Fibroblast of skin of scalp (primary cell): ENCODE data around the gene NDC1.
"Not testable (repeated sequence)": the region's sequence is repeated elsewhere in the genome, so short reads cannot be mapped to it uniquely, and the experiment has no call there.

ENCODE experiments used
- DNase-seq: peaks from one replicate; pipeline ENCODE4 v3.0.0-alpha.2; 2013

NDC1 gene

DNA sequence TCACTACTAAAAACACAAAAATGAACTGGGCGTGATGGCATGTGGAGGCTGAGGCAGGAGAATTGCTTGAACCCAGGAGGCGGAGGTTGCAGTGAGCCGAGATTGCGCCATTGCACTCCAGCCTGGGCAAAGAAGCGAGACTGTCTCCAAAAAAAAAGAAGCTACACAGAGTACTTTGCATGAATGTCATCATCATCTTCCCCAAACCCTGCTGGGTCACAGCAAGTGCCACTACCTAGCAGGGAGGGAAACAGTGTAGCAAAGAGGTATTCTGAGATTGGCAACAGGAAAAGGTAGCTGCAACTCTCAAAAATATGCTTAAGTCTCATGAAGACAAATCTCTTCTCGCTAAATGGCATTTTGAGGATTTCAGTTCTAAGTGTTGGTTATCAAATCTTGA is 12.8 kb downstream of the NDC1 start:
- no peak for DNase-seq

GRCh38 chr1:53822931-53823330 is 15.2 kb downstream of the NDC1 start:
- DNase-seq, result no peak

DNA sequence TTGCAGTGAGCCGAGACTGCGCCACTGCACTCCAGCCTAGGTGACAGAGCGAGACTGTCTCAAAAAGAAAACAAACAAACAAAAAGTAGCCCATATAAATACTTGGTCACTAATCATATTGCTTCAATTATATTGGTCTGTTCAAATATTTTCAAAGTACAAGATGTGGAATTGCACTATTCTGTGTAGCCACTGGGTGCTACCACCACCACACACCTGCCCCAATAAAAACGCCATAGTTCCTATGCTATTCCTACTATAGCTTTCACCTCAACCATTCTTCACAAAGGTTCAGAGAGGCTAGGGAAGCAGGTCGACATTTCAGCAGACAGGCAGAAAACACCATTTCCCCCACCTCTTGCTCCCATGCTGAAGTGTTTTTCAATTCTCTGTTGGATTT is 16.7 kb downstream of the NDC1 start:
- DNase-seq, result no peak

GRCh38 chr1:53819387-53819786 is 18.7 kb downstream of the NDC1 start:
- no peak for DNase-seq

DNA sequence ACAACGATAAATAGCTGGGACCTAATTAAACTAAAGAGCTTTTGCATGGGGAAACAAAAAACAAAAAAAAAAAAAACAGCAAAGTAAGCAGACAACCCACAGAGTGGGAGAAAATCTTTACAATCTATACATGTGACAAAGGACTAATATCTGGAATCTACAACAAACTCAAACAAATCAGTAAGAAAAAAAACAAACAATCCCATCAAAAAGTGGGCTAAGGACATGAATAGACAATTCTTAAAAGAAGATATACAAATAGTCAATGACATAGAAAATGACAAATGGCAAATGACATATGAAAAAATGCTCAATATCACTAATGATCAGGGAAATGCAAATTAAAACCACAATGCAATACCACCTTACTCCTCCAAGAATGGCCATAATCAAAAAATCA is 21.5 kb downstream of the NDC1 start:
- not testable (repeated sequence) for DNase-seq

DNA sequence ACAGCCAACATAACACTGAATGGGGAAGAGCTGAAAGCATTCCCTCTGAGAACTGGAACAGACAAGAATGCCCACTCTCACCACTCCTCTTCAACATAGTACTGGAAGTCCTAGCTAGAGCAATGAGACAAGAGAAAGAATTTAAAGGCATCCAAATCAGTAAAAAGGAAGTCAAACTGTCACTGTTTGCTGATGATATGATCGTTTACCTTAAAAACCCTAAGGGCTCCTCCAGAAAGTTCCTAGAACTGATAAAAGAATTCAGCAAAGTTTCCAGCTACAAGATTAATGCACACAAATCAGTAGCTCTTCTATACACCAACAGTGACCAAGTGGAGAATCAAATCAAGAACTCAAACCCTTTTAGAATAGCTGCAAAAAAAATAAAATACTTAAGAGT is 22.6 kb downstream of the NDC1 start:
- DNase-seq, result not testable (repeated sequence)

- DNase-seq, result peak; percentile 20
These were observed 26.7 kb downstream of the NDC1 start for GRCh38 chr1:53811414-53811851.

- DNase-seq, result no peak
These were observed 27.6 kb downstream of the NDC1 start for GRCh38 chr1:53810497-53810896.

- DNase-seq, result no peak
These were observed 28.1 kb downstream of the NDC1 start for GRCh38 chr1:53810007-53810406.

- no peak for DNase-seq
These were observed 30.2 kb downstream of the NDC1 start for GRCh38 chr1:53807916-53808315.

DNA sequence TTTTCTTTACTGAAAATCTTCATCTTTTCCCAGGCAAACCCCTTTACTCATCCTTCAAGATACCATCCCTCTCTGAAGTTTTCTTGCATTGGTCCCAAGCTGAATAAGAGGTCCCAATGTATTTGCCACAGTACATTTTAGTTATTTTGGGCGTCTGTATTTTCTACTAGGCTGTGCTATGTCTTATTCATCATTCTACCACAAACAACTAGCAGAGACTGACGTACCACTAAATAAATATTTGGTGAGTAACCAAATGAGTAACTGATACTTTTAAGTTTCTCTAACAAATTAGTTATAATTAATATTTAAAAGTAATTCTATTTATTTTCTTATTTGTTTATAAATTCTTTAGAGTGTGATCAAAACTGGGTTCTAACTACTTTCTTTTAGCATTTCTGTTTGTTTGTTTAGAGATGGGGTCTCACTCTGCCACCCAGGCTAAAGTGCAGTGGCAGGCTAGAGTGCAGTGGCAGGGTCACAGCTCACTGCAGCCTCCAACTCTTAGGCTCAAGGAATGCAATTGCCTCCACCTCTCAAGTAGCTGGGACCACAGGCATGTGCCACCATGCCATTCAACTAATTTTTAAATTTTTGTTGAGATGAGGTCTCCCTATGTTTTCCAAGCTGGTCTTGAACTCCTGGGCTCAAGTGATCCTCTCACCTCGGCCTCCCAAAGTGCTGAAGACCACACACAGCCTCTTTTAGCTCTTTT is 33.1 kb downstream of the NDC1 start:
- DNase-seq, result no peak

- no peak for DNase-seq
These were observed 33.9 kb downstream of the NDC1 start for GRCh38 chr1:53804181-53804580.

GRCh38 chr1:53800621-53801020 is 37.5 kb downstream of the NDC1 start:
- no peak for DNase-seq

- no peak for DNase-seq
These were observed 39.0 kb downstream of the NDC1 start for GRCh38 chr1:53799141-53799540.

- DNase-seq, result no peak
These were observed 45.3 kb downstream of the NDC1 start for GRCh38 chr1:53792806-53793205.

- no peak for DNase-seq
These were observed 50.4 kb downstream of the NDC1 start for GRCh38 chr1:53787655-53788054.

GRCh38 chr1:53783056-53783455 is 55.0 kb downstream of the NDC1 start:
- DNase-seq, result peak; percentile 25

DNA sequence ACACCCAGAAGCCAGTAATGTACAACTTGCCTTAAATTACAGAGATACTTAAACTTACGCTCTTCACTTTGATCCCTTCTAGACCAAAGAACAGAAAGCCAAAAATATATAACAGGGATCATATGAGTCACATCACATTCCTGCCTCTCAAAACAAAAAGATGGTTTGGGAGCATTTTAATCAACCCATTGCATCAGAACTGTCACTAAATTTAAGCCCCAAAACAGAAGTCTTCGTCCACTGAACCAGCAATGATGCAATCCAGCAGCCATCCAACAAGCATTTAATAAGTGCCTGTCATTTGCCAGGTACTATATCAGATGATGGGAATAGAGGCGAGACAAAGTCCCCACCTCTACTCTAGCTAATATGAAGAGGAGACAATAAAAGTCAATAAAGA is 56.4 kb downstream of the NDC1 start:
- peak; percentile 92 for DNase-seq

- DNase-seq, result no peak
These were observed 60.8 kb downstream of the NDC1 start for GRCh38 chr1:53777272-53777671.

DNA sequence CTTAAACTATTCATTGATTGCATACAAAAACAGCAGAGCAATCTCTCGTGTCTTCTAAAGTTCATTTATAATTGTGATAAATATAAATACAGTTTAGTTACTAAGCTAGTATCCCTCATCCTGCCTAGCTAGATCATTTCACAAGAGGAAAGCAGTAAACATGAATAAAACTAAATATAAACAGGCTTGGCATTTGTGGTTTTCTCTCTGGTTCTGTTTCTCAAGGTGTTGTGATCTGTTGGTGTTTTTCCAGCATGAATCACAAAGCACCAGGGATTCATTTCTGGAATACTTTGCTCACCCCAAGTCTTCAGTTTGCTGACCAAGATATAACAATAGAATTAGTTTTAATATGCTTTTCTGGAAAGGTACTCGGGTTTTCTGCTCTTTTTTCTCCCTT is 66.4 kb downstream of the NDC1 start:
- peak; percentile 47 for DNase-seq

DNA sequence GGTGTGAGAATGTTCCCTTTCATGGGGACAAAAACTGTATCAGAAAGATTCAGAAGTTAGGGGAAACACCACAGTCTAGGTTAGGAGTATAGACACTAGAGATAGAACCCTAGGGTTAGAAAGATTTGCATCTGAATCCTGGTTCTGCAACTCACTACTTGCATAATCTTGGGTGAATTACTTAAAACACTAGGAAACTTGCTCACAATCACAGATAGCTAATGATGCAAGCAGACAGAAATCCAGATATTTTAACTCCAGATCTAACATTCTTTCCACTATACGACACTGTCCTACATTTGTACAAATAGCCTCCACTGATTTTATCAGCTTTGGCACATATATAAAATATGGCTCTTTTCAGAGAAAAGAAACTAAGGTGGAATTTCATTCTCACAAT is 68.3 kb downstream of the NDC1 start:
- DNase-seq, result peak; percentile 70

DNA sequence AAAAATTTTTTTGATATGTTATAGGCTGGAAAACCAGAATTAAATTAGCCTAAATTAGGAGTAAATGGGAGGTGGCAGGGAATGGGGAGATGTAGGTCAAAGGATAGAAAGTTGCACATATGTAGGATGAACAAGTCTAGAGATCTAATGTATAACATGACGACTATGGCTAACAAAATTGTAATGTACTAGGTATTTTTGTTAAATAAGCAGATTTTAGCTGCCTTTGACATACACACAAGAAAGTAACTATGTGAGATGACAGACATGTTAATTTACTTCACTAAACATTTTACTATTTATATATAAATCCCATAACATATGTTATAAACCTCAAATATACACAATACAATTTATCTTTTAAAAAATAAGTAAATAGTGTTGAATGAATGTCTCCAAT is 68.9 kb downstream of the NDC1 start:
- no peak for DNase-seq

DNA sequence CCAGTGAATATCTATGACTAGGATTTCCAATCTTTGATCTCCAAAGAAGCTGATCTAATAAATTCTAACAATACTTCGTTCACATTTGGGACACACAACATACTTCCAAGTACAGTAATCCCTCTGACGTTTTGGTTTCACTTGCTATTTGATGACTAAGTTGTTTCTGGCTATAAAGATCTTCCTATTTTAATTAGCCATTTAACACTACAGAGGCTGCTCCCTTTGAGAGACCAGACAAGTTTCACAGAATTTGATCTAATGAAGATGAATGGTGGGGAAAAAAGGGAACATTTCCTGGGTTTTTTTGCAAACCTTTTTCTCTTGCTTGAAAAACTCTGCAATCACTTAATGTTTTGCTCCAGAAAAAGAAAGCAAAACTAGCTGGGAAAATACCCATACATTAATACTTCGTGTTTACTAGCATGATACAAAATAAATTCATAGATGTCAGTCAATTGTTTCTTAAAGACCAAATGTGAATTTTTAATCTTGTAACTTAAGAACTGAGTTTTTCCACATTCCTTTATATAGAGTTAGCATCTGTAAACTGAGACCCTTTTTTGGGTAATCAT is 71.2 kb downstream of the NDC1 start:
- peak; percentile 63 for DNase-seq

DNA sequence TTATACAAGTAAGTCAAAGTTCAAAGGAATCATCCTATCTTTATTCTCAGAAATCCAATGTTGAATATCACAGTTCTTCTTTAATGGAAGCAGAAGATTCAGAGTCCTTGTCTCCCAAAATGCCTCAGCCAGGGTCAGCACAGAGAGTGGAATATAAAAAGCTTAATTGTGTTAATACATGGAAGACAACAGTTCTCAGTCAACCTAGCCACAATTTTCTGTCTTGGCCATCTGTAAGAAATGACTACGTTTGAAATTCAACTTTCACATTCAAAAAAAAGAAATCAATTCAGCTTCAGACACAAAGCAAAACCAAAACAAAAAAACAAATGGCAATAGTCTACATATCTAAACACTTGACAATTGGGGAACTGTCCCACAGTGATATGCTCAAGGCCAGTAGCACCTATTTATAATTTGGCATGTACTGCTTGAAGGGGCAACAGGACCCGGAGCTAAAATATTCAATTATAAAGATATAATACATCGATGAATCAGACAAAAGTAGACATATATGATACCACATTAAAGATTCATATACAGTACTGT is 71.8 kb downstream of the NDC1 start:
- DNase-seq, result no peak
